ENCODE data around the gene PDGFC. TPM values are rescaled to one million over a fixed set of nuclear protein-coding genes. Genes with fewer than 3 reads are reported as not detected.

Gene PDGFC
- total and polyA plus RNA-seq, 7 donors = 3.0 to 44.4 (median 21.9) TPM

- H3K9me3 ChIP-seq = no peaks in the 10 kb centered on the region
- H3K4me3 ChIP-seq = no peak overlapping the region
- intact Hi-C loops (cut with DNase I) = loop anchor here (10.0 kb wide), 1 partner anchor 1187 kb away; no protein-coding TSS in a partner anchor
- no peak for DNase-seq
- peaks cover 0 to 5% (median 1%) of the 10 kb centered on the region in 4 donors for H3K4me1 ChIP-seq
- TF ChIP-seq POLR2A (IDR thresholded peaks at IDR 0.05) = no peak
- TF ChIP-seq, protein P1, sequence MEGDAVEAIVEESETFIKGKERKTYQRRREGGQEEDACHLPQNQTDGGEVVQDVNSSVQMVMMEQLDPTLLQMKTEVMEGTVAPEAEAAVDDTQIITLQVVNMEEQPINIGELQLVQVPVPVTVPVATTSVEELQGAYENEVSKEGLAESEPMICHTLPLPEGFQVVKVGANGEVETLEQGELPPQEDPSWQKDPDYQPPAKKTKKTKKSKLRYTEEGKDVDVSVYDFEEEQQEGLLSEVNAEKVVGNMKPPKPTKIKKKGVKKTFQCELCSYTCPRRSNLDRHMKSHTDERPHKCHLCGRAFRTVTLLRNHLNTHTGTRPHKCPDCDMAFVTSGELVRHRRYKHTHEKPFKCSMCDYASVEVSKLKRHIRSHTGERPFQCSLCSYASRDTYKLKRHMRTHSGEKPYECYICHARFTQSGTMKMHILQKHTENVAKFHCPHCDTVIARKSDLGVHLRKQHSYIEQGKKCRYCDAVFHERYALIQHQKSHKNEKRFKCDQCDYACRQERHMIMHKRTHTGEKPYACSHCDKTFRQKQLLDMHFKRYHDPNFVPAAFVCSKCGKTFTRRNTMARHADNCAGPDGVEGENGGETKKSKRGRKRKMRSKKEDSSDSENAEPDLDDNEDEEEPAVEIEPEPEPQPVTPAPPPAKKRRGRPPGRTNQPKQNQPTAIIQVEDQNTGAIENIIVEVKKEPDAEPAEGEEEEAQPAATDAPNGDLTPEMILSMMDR (IDR thresholded peaks at IDR 0.05) = no peak
- no peak for TF ChIP-seq EP300 (IDR thresholded peaks at IDR 0.05)
- no peak for TF ChIP-seq POLR2AphosphoS5 (IDR thresholded peaks at IDR 0.05)
- no peaks in the 10 kb centered on the region for H3K36me3 ChIP-seq
- no peaks in the 10 kb centered on the region for H3K27me3 ChIP-seq
- WGBS, 2 donors = 82 to 83% methylated on average over 6 of the region's 6 CpGs
- H3K27ac ChIP-seq = no peak overlapping the region
Observed at GRCh38 chr4:156977435-156978160, 6.0 kb upstream of the PDGFC start.

DNA sequence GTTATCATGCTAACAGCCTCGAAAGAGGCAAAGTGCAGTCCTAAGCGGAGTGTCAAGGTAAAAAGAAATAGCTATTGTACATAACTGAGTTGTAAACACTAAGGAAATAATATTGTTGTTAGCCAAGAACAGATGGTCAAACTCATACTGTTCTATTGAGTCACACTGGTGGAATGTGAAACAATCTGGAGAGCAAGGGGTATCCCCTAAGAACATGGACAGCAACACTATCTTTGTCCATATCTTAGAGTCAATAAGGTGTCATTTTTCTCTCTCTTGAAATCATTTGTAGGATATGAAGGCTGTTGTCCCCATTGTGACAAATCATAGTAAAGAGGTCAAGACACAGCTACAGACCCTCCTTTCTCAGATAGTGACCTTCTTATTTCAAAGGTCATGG, 4.5 kb upstream of the PDGFC start:
- 58 to 69% methylated on average over 2 of the region's 2 CpGs for WGBS, 2 donors
- Histone ChIP-seq H3K27me3 (no peaks in the 10 kb centered on the region), H3K36me3 (no peaks in the 10 kb centered on the region), H3K27ac (no peak overlapping the region), H3K4me3 (no peak overlapping the region), H3K9me3 (no peaks in the 10 kb centered on the region), H3K4me1 (peaks cover 0 to 9% (median 6%) of the 10 kb centered on the region in 4 donors)
- no peak for DNase-seq
- no peak for TF ChIP-seq POLR2A (IDR thresholded peaks at IDR 0.05)
- TF ChIP-seq, protein P1 (IDR thresholded peaks at IDR 0.05) = no peak
- no peak for TF ChIP-seq EP300 (IDR thresholded peaks at IDR 0.05)
- TF ChIP-seq POLR2AphosphoS5 (IDR thresholded peaks at IDR 0.05) = no peak
- intact Hi-C loops (cut with DNase I) = loop anchor here (10.0 kb wide), 1 partner anchor 1189 kb away; no protein-coding TSS in a partner anchor

DNA sequence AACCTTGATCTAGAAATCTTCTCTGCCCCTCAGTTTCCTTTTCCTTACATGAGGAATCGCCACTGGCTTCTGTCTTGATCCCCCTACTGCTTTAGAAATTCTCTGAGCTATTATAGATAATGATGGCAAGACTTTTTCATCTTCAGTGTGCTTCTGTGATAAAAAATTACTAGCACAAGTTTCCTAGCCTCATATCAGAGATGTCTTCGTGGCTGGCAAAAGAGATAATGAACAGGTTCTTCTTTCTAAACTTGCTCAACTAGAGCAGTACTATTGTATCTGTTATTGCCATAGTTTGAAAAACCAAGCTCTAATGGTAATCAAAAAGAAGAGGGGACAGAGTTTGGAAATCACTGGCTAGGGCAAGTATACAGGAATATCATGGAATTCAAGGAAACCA, 4.1 kb upstream of the PDGFC start:
- intact Hi-C loops (cut with DNase I) = loop anchor here (10.0 kb wide), 1 partner anchor 1189 kb away; no protein-coding TSS in a partner anchor
- Histone ChIP-seq H3K9me3 (no peaks in the 10 kb centered on the region), H3K27ac (no peak overlapping the region), H3K36me3 (no peaks in the 10 kb centered on the region), H3K4me1 (peaks cover 0 to 9% (median 6%) of the 10 kb centered on the region in 4 donors), H3K27me3 (no peaks in the 10 kb centered on the region), H3K4me3 (no peak overlapping the region)
- no peak for TF ChIP-seq POLR2AphosphoS5 (IDR thresholded peaks at IDR 0.05)
- no peak for TF ChIP-seq POLR2A (IDR thresholded peaks at IDR 0.05)
- TF ChIP-seq, protein P1 (IDR thresholded peaks at IDR 0.05) = no peak
- no peak for TF ChIP-seq EP300 (IDR thresholded peaks at IDR 0.05)
- WGBS, 2 donors = 80 to 92% methylated on average over 2 of the region's 2 CpGs
- no peak for DNase-seq

DNA sequence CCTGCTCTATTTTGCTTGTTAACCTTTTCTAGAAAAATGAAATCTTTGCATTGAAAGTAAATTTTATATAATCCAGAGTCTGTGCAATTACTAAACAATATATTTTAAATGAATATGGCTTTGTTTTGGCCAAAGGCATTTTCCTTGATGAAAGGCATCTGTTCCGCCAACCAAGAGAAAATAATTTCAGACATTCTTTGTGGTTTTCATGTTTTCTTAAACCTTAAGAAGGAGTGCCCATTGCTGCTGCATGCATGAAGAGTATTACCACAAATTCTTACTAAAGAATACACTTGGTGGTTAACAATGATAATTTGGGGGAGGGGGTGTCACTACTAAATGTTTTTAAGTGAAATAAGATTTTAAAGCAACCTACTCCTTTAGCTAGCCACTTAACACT, 2.7 kb upstream of the PDGFC start:
- peaks cover 0 to 16% (median 13%) of the 10 kb centered on the region in 4 donors for H3K4me1 ChIP-seq
- no peak overlapping the region for H3K4me3 ChIP-seq
- no peaks in the 10 kb centered on the region for H3K27me3 ChIP-seq
- TF ChIP-seq EP300 (IDR thresholded peaks at IDR 0.05) = no peak
- TF ChIP-seq POLR2AphosphoS5 (IDR thresholded peaks at IDR 0.05) = no peak
- no peak for TF ChIP-seq POLR2A (IDR thresholded peaks at IDR 0.05)
- TF ChIP-seq, protein P1 (IDR thresholded peaks at IDR 0.05) = no peak
- H3K27ac ChIP-seq = no peak overlapping the region
- no peak for DNase-seq
- intact Hi-C loops (cut with DNase I) = loop anchor here (5.0 to 10.0 kb wide), 2 partner anchors 377 to 1191 kb away; no protein-coding TSS in a partner anchor
- H3K36me3 ChIP-seq = no peaks in the 10 kb centered on the region
- H3K9me3 ChIP-seq = no peaks in the 10 kb centered on the region
- WGBS, 2 donors = 94 to 95% methylated on average over 1 of the region's 1 CpG
